Measurements from ENCODE around the gene MPZL1. TPM values are rescaled to one million over a fixed set of nuclear protein-coding genes. Genes with fewer than 3 reads are reported as not detected.

MPZL1 gene
- total RNA-seq, 1 experiment from 2014 or later: 52.9 TPM

DNA sequence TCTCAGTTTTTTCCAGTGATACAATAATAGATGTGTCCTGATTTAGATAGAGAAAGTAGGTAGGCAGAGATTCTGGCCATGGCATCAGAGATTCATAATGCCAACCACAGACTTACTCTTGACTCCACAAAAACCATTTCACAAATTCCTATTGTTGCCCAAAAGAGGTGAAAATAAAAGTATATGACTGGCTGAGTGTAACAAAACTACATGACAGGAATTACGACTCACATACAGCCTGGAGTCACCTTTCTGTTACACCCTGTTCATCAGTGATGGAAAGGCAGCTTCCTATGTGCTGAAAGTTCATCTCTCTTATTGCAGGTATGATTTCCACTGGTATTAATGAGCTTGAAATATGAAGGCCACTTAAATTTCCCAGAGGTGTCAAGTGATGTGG is 72.3 kb downstream of the MPZL1 start:
- no peak for TF ChIP-seq POLR2A (IDR thresholded peaks at IDR 0.05; ENCODE audit: borderline replicate concordance, extremely low read depth, insufficient read depth, insufficient read length)
- no peak for TF ChIP-seq RAD21 (IDR thresholded peaks at IDR 0.05; ENCODE audit: low read depth)
- no peak for TF ChIP-seq SRF (IDR thresholded peaks at IDR 0.05; ENCODE audit: low read depth)
- no peak for TF ChIP-seq ZFX (IDR thresholded peaks at IDR 0.05)
- TF ChIP-seq CBX3 (IDR thresholded peaks at IDR 0.05; ENCODE audit: low read depth): no peak
- TF ChIP-seq, protein P1, sequence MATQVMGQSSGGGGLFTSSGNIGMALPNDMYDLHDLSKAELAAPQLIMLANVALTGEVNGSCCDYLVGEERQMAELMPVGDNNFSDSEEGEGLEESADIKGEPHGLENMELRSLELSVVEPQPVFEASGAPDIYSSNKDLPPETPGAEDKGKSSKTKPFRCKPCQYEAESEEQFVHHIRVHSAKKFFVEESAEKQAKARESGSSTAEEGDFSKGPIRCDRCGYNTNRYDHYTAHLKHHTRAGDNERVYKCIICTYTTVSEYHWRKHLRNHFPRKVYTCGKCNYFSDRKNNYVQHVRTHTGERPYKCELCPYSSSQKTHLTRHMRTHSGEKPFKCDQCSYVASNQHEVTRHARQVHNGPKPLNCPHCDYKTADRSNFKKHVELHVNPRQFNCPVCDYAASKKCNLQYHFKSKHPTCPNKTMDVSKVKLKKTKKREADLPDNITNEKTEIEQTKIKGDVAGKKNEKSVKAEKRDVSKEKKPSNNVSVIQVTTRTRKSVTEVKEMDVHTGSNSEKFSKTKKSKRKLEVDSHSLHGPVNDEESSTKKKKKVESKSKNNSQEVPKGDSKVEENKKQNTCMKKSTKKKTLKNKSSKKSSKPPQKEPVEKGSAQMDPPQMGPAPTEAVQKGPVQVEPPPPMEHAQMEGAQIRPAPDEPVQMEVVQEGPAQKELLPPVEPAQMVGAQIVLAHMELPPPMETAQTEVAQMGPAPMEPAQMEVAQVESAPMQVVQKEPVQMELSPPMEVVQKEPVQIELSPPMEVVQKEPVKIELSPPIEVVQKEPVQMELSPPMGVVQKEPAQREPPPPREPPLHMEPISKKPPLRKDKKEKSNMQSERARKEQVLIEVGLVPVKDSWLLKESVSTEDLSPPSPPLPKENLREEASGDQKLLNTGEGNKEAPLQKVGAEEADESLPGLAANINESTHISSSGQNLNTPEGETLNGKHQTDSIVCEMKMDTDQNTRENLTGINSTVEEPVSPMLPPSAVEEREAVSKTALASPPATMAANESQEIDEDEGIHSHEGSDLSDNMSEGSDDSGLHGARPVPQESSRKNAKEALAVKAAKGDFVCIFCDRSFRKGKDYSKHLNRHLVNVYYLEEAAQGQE (IDR thresholded peaks at IDR 0.05; ENCODE audit: low read depth): no peak
- TF ChIP-seq CEBPB (IDR thresholded peaks at IDR 0.05; ENCODE audit: low read depth): no peak
- TF ChIP-seq, protein P2, sequence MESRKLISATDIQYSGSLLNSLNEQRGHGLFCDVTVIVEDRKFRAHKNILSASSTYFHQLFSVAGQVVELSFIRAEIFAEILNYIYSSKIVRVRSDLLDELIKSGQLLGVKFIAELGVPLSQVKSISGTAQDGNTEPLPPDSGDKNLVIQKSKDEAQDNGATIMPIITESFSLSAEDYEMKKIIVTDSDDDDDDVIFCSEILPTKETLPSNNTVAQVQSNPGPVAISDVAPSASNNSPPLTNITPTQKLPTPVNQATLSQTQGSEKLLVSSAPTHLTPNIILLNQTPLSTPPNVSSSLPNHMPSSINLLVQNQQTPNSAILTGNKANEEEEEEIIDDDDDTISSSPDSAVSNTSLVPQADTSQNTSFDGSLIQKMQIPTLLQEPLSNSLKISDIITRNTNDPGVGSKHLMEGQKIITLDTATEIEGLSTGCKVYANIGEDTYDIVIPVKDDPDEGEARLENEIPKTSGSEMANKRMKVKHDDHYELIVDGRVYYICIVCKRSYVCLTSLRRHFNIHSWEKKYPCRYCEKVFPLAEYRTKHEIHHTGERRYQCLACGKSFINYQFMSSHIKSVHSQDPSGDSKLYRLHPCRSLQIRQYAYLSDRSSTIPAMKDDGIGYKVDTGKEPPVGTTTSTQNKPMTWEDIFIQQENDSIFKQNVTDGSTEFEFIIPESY (IDR thresholded peaks at IDR 0.05; ENCODE audit: extremely low read depth, insufficient replicate concordance, low read length): no peak
- ChIA-PET POLR2A (no interaction called here), RAD21 (ENCODE audit: low non-redundant PET in 1 of 2, low total read pairs in 2 of 2, uncharacterized antibody in 2 of 2, unreplicated experiment in 2 of 2) (no interaction called here), CTCF (no interaction called here)
- no peaks in the 10 kb centered on the region for H4K20me1 ChIP-seq (ENCODE audit: insufficient read depth)
- H3K27ac ChIP-seq (ENCODE audit: low read depth, low read length): no peak overlapping the region
- H3K9me2 ChIP-seq (ENCODE audit: insufficient read depth): no peaks in the 10 kb centered on the region
- no peak overlapping the region for H3K4me3 ChIP-seq (replicated peaks in 1 of 2; ENCODE audit: low read depth in 1 of 2, low read length in 2 of 2)
- no peak overlapping the region for H3K4me2 ChIP-seq (ENCODE audit: low read length)
- ATAC-seq (no peak), DNase-seq (ENCODE audit: low read depth, low spot score) (no peak)
- no peaks in the 10 kb centered on the region for H3K9me3 ChIP-seq (ENCODE audit: control insufficient read depth in 1 of 2, insufficient read depth in 1 of 2, low read depth in 1 of 2, low read length in 2 of 2)
- H2AFZ ChIP-seq (ENCODE audit: low read depth, low read length, poor library complexity, severe bottlenecking): no peak overlapping the region
- intact Hi-C loops (cut with micrococcal nuclease): no loop called here
- H3K79me2 ChIP-seq (ENCODE audit: insufficient read depth, low read length): no peaks in the 10 kb centered on the region
- no peak overlapping the region for H3K9ac ChIP-seq (ENCODE audit: low read length)
- peaks cover 0 to 11% of the 10 kb centered on the region in 2 experiments; a peak in 1 of 4 replicates for H3K4me1 ChIP-seq (ENCODE audit: control insufficient read depth in 1 of 2, insufficient read depth in 2 of 2, low read length in 2 of 2)
- no peaks in the 10 kb centered on the region for H3K27me3 ChIP-seq (ENCODE audit: insufficient read depth, low read length)
- no TSS peak for BruUV-seq (replicated peaks)
- peaks cover 3 to 10% of the 10 kb centered on the region in 2 experiments; a peak in 1 of 4 replicates for H3K36me3 ChIP-seq (ENCODE audit: control insufficient read depth in 1 of 2, insufficient read depth in 2 of 2, low read length in 2 of 2)
